Smooth muscle cell (in vitro differentiated cells): Measurements from ENCODE around the gene HDLBP. TPM values are rescaled to one million over a fixed set of nuclear protein-coding genes. Genes with fewer than 3 reads are reported as not detected.

ENCODE experiments used
- DNase-seq: peaks from one replicate; lab custom pipeline; 2025; ENCODE audit not compliant: unreplicated experiment; lab: John Stamatoyannopoulos, UW
- H2AFZ ChIP-seq: fragments of 200-600 bp; sonication (generic); 2 replicates; pipeline ENCODE4 v1.6.0; 2016; ENCODE audit warnings: antibody characterized with exemption, low read depth, mild to moderate bottlenecking
- H3F3A ChIP-seq: fragments of 200-600 bp; sonication (generic); 2 replicates; pipeline ENCODE4 v1.6.0; 2017; ENCODE audit warnings: antibody characterized with exemption, low read depth
- H3K27ac ChIP-seq: fragments of 200-600 bp; sonication (generic); 2 replicates; pipeline ENCODE4 v1.5.1; 2016; ENCODE audit warnings: low read depth, mild to moderate bottlenecking
- H3K27me3 ChIP-seq: fragments of 200-600 bp; sonication (generic); 2 replicates; pipeline ENCODE4 v1.6.1; 2016; ENCODE audit warnings: low read depth, mild to moderate bottlenecking
- H3K36me3 ChIP-seq: fragments of 200-600 bp; sonication (generic); 2 replicates; pipeline ENCODE4 v1.5.1; 2016; ENCODE audit warnings: low read depth
- H3K4me1 ChIP-seq: fragments of 200-600 bp; sonication (generic); 2 replicates; pipeline ENCODE4 v1.5.1; 2016; ENCODE audit warnings: low read depth
- H3K4me2 ChIP-seq: fragments of 200-600 bp; sonication (generic); 2 replicates; pipeline ENCODE4 v1.6.0; 2016; ENCODE audit warnings: mild to moderate bottlenecking
- H3K4me3 ChIP-seq: fragments of 200-600 bp; sonication (generic); 2 replicates; pipeline ENCODE4 v1.5.1; 2016; ENCODE audit warnings: mild to moderate bottlenecking
- H3K79me2 ChIP-seq: fragments of 200-600 bp; sonication (generic); 2 replicates; pipeline ENCODE4 v1.6.0; 2016; ENCODE audit warnings: low read depth, mild to moderate bottlenecking
- H3K9ac ChIP-seq: fragments of 200-600 bp; sonication (generic); 2 replicates; pipeline ENCODE4 v1.6.0; 2016; ENCODE audit warnings: low read depth
- H3K9me3 ChIP-seq: fragments of 200-600 bp; sonication (generic); replicated peaks from 2 replicates; pipeline ENCODE4 v1.5.1; 2016; ENCODE audit warnings: low read depth
- H4K20me1 ChIP-seq: fragments of 200-600 bp; sonication (generic); 2 replicates; pipeline ENCODE4 v1.6.0; 2016; ENCODE audit warnings: low read depth
- CTCF ChIP-seq: fragments of 200-600 bp; sonication (generic); IDR thresholded peaks from 2 replicates; pipeline ENCODE4 v1.5.1; 2017; ENCODE audit warnings: borderline replicate concordance, mild to moderate bottlenecking, antibody characterized with exemption; ENCODE audit not compliant: insufficient read depth, poor library complexity, severe bottlenecking
- WGBS: methylation state at CpG from one replicate; pipeline ENCODE4 v1.1.7; 2016; ENCODE audit warnings: low lambda C conversion rate; 5-methylcytosine and 5-hydroxymethylcytosine counted together
- polyA plus RNA-seq: library from polyadenylated mRNA; unstranded; fragments of >200 nt; fragmentation: Nextera tagmentation; extraction: Ambion mirVana; gene quantifications from 2 replicates; pipeline ENCODE4 v1.2.1, GENCODE V29; 2016
- total RNA-seq: library from RNA; depleted of rRNA; stranded (reverse); fragments of >200 nt; gene quantifications from 2 replicates; pipeline ENCODE4 v1.2.3, GENCODE V29; 2014

The HDLBP gene
- total and polyA plus RNA-seq, 2 experiments from 2014 or later, result 504 to 545 TPM

GRCh38 chr2:241257419-241258032 is 57.9 kb downstream of the HDLBP start:
- Histone ChIP-seq H2AFZ (no peak overlapping the region), H3K9ac (no peak overlapping the region)

DNA sequence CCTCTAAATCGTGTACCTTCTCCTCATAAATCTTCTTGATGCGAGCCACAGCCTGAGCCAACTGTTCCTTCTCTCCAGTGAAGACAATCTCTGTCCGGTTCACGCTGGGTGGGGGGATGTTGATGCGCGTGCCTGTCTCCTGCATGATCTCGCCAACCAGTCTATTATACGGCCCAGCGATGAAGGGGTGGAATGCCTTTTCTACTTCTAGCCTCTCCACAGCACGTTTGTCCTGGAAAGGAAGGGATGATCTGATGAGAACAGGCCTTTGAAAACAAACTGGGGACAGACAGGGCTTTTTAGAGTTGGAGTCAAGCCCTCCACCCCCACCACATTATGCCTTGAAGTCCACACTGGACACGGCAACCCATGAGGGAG is 59.3 kb downstream of the HDLBP start:
- no peak for DNase-seq
- no peak overlapping the region for H3K27ac ChIP-seq
- H3K9me3 ChIP-seq, result no peaks in the 10 kb centered on the region
- no peak overlapping the region for H3K9ac ChIP-seq
- WGBS, result 99% methylated on average over 11 of the region's 11 CpGs
- H3F3A ChIP-seq, result peaks cover 40% of the 10 kb centered on the region
- H3K4me3 ChIP-seq, result no peak overlapping the region
- no peaks in the 10 kb centered on the region for H3K4me1 ChIP-seq
- H3K79me2 ChIP-seq, result peaks cover 99% of the 10 kb centered on the region
- no peaks in the 10 kb centered on the region for H3K27me3 ChIP-seq
- TF ChIP-seq CTCF, result no peak
- no peak overlapping the region for H3K4me2 ChIP-seq
- peaks cover 100% of the 10 kb centered on the region for H4K20me1 ChIP-seq
- no peak overlapping the region for H2AFZ ChIP-seq
- H3K36me3 ChIP-seq, result peaks cover 56% of the 10 kb centered on the region

More at GRCh38 chr2:241257419-241258032, 57.9 kb downstream of the HDLBP start:
- WGBS, result 72% methylated on average over 11 of the region's 11 CpGs
- no peaks in the 10 kb centered on the region for H3K4me1 ChIP-seq
- peak overlapping the region; percentile 23 for H3K27ac ChIP-seq
- H4K20me1 ChIP-seq, result peaks cover 100% of the 10 kb centered on the region
- no peaks in the 10 kb centered on the region for H3K9me3 ChIP-seq
- peak; percentile 8 for TF ChIP-seq CTCF
- peaks cover 99% of the 10 kb centered on the region for H3K79me2 ChIP-seq
- no peak overlapping the region for H3K4me3 ChIP-seq
- peaks cover 54% of the 10 kb centered on the region for H3K36me3 ChIP-seq
- no peaks in the 10 kb centered on the region for H3K27me3 ChIP-seq
- no peak overlapping the region for H3K4me2 ChIP-seq
- H3F3A ChIP-seq, result peaks cover 48% of the 10 kb centered on the region
- DNase-seq, result no peak

- no peak overlapping the region for H3K27ac ChIP-seq
These were observed 59.8 kb downstream of the HDLBP start for GRCh38 chr2:241255542-241256167.

More at GRCh38 chr2:241255542-241256167, 59.8 kb downstream of the HDLBP start:
- no peak for DNase-seq
- 92% methylated on average over 13 of the region's 13 CpGs for WGBS
- H3K9me3 ChIP-seq, result no peaks in the 10 kb centered on the region
- no peaks in the 10 kb centered on the region for H3K4me1 ChIP-seq
- peaks cover 56% of the 10 kb centered on the region for H3K36me3 ChIP-seq
- H2AFZ ChIP-seq, result no peak overlapping the region
- H3F3A ChIP-seq, result peaks cover 37% of the 10 kb centered on the region
- no peak for TF ChIP-seq CTCF
- H3K9ac ChIP-seq, result no peak overlapping the region
- H4K20me1 ChIP-seq, result peaks cover 100% of the 10 kb centered on the region
- H3K4me3 ChIP-seq, result no peak overlapping the region
- H3K4me2 ChIP-seq, result no peak overlapping the region
- H3K27me3 ChIP-seq, result no peaks in the 10 kb centered on the region
- H3K79me2 ChIP-seq, result peaks cover 98% of the 10 kb centered on the region
